Thyroid gland (tissue), 4 donors: ENCODE results near the gene ZNF135. TPM values are rescaled to one million over a fixed set of nuclear protein-coding genes. Genes with fewer than 3 reads are reported as not detected.

Source experiments
- DNase-seq, 2 donors: peaks; one replicate each; pipeline ENCODE4 v3.0.0-alpha.2; 2019
- H3K27ac ChIP-seq, 3 donors: fragments of 200-600 bp; sonication (generic); 1 replicate in 2 of 3; 2 replicates in 1 of 3; pipeline ENCODE4 v1.5.1; 2016 to 2019; ENCODE audit warnings: mild to moderate bottlenecking in 1 of 3, moderate library complexity in 1 of 3
- H3K27me3 ChIP-seq: fragments of 200-600 bp; sonication (generic); one replicate; pipeline ENCODE4 v1.5.1; 2019
- H3K36me3 ChIP-seq, 2 donors: fragments of 200-600 bp; sonication (generic); one replicate each; pipeline ENCODE4 v1.5.1; 2016 to 2019
- H3K4me1 ChIP-seq, 2 donors: fragments of 200-600 bp; sonication (generic); one replicate each; pipeline ENCODE4 v1.5.1; 2017 to 2019
- H3K4me3 ChIP-seq, 3 donors: fragments of 200-600 bp; sonication (generic); replicated peaks in 1 of 3; 1 replicate in 2 of 3; 2 replicates in 1 of 3; pipeline ENCODE4 v1.5.1; 2016; ENCODE audit warnings: mild to moderate bottlenecking in 1 of 3
- H3K9me3 ChIP-seq: fragments of 200-600 bp; sonication (generic); one replicate; pipeline ENCODE4 v1.5.1; 2017
- CTCF ChIP-seq, 6 experiments: fragments of 200-600 bp in 3 of 6; fragments of 450-650 bp in 3 of 6; sonication (generic) in 3 of 6; IDR thresholded peaks; one replicate each; pipeline ENCODE4 v1.5.1; 2016 to 2019; ENCODE audit warnings: antibody characterized with exemption in 6 of 6, mild to moderate bottlenecking in 2 of 6, inconsistent platforms in 1 of 6, moderate library complexity in 1 of 6
- POLR2A ChIP-seq, 2 donors: fragments of 450-650 bp; IDR thresholded peaks; one replicate each; pipeline ENCODE4 v1.6.1; 2017; ENCODE audit warnings: antibody characterized with exemption in 2 of 2, mild to moderate bottlenecking in 2 of 2, moderate library complexity in 1 of 2
- WGBS, 2 donors: methylation state at CpG; one replicate each; pipeline ENCODE4 v1.1.5; 2017; 5-methylcytosine and 5-hydroxymethylcytosine counted together
- intact Hi-C: fragments of 100-400 bp; cut with DNase I; formaldehyde crosslinking; loops from one replicate; pipeline ENCODE4 v1.15.1; 2023
- total RNA-seq, 4 donors: library from RNA; depleted of rRNA; stranded (reverse); fragments of >200 nt; gene quantifications; one replicate each; pipeline ENCODE4 v1.2.3, GENCODE V29; 2016

The ZNF135 gene
- total RNA-seq, 4 donors from 2014 or later = 12.6 to 22.9 (median 18.1) TPM

DNA sequence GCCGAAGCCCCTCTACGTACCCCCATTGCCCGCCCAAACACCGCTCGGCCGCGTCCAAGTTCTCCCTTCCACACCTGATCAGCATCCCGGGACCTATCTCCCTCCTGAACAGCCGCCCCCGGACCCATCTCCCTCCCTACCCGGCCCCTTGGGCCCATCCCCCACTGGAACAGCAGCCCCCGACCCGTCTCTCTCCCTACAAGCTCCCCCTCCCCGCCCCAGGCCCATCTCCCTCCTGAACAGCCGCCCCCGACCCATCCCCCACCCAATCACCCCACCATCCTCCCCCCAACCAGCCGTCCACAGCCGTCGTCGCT, 24.6 kb upstream of the ZNF135 start:
- H3K4me3 ChIP-seq = peak overlapping the region in 1 of 3 donors; percentile 55
- H3K4me1 ChIP-seq = peaks cover 2 to 12% of the 10 kb centered on the region in 2 donors
- no peaks in the 10 kb centered on the region for H3K36me3 ChIP-seq
- no peaks in the 10 kb centered on the region for H3K27me3 ChIP-seq
- 1 to 5% methylated on average over 18 to 20 of the region's 20 CpGs for WGBS, 2 donors
- TF ChIP-seq CTCF (IDR thresholded peaks at IDR 0.05) = no peak
- no peak for TF ChIP-seq POLR2A (IDR thresholded peaks at IDR 0.05)
- peak in 1 of 2 donors; percentile 19 for DNase-seq
- H3K27ac ChIP-seq = peak overlapping the region in 1 of 3 donors; percentile 53
- no peaks in the 10 kb centered on the region for H3K9me3 ChIP-seq
- intact Hi-C loops = no loop called here

- Histone ChIP-seq H3K9me3 (no peaks in the 10 kb centered on the region), H3K4me1 (peaks cover 2 to 12% of the 10 kb centered on the region in 2 donors), H3K27ac (no peak overlapping the region), H3K27me3 (no peaks in the 10 kb centered on the region), H3K36me3 (no peaks in the 10 kb centered on the region), H3K4me3 (no peak overlapping the region)
- 71 to 72% methylated on average over 8 of the region's 8 CpGs for WGBS, 2 donors
- DNase-seq = no peak
- TF ChIP-seq POLR2A (IDR thresholded peaks at IDR 0.05) (no peak), CTCF (IDR thresholded peaks at IDR 0.05) (no peak)
- intact Hi-C loops = no loop called here
Measured at GRCh38 chr19:58035863-58036262, 23.2 kb upstream of the ZNF135 start.

DNA sequence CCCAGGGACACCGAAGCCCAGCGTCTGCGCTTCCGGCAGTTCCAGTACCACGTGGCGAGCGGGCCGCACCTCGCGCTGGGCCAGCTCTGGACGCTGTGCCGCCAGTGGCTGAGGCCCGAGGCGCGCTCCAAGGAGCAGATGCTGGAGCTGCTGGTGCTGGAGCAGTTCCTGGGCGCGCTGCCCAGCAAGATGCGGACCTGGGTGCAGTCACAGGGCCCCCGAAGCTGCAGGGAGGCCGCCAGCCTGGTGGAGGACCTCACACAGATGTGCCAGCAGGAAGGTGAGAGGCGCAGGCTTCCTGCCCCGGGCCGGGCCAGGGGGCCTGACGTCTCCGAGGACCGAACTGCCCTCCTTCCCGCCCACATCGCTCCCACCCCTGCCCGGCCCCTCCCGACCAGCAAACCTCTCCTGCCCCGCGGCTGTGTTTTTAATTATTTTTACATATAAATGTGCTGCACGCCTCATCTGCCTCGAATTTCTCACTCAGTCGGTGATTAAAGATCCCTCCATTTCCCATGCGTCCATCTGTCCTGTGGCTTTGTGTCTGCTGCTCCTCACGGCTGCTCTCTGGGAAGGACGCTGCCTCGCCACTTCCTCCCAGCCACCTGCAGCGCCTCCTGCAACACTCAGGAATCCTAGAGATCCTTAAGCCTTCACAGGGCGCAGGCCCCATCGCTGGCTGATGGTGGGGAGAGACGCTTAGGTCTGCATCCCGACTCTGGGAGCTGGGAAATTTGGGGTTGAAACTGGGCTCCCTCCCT, 21.0 kb upstream of the ZNF135 start:
- WGBS, 2 donors = 6 to 15% methylated on average over 22 to 25 of the region's 44 CpGs
- TF ChIP-seq CTCF (IDR thresholded peaks at IDR 0.05) (no peak), POLR2A (IDR thresholded peaks at IDR 0.05) (no peak)
- Histone ChIP-seq H3K4me1 (peaks cover 2 to 12% of the 10 kb centered on the region in 2 donors), H3K27ac (no peak overlapping the region), H3K27me3 (no peaks in the 10 kb centered on the region), H3K4me3 (no peak overlapping the region), H3K36me3 (no peaks in the 10 kb centered on the region), H3K9me3 (no peaks in the 10 kb centered on the region)
- DNase-seq = peak; percentile 79 to 85
- intact Hi-C loops = no loop called here

GRCh38 chr19:58038688-58039204, 20.3 kb upstream of the ZNF135 start:
- TF ChIP-seq CTCF (IDR thresholded peaks at IDR 0.05) (no peak), POLR2A (IDR thresholded peaks at IDR 0.05) (no peak)
- DNase-seq = no peak
- Histone ChIP-seq H3K9me3 (no peaks in the 10 kb centered on the region), H3K4me3 (no peak overlapping the region), H3K27ac (no peak overlapping the region), H3K4me1 (peaks cover 2 to 8% of the 10 kb centered on the region in 2 donors), H3K27me3 (no peaks in the 10 kb centered on the region), H3K36me3 (no peaks in the 10 kb centered on the region)
- WGBS, 2 donors = 22 to 27% methylated on average over 6 to 8 of the region's 8 CpGs
- intact Hi-C loops = no loop called here

DNA sequence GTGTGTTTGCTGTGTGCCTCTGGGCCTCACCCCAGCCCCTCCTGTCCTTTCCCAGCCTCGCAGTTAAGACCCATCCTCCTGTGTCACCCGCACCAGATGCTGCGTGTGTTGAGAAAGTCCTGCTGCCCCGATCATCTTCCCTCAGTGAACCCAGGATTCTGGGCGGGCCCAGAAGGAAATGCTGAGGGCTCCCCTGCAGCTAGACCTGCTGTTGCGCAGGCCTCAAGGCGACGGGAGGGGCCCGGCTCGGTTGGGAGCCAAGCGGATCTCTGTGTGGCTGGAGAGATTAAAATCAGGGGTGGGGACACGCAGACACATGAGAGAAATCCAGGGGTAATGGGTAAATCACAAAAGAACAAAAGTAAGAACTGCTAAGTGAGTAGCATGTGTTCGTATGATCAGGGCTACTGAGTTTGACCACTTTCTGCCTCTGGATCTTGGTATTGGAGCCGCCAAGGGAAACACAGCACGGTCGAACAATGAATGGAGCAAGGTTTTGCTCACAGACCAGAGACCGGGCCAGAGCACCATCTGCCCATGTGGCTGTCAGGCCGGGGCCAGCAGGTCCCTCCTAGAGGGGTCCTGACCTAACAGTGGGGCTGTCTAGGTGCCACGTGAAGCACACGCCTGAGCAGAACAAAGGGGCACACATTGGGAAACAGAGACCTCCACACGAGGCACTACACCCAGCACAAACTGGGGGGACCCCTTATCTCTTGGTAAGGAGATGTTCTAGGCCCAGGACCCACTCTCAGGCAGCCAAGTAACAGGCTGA, 18.1 kb upstream of the ZNF135 start:
- Histone ChIP-seq H3K27ac (no peak overlapping the region), H3K36me3 (no peaks in the 10 kb centered on the region), H3K27me3 (no peaks in the 10 kb centered on the region), H3K9me3 (no peaks in the 10 kb centered on the region), H3K4me3 (no peak overlapping the region), H3K4me1 (peaks cover 0 to 8% of the 10 kb centered on the region in 2 donors)
- intact Hi-C loops = no loop called here
- TF ChIP-seq CTCF (IDR thresholded peaks at IDR 0.05) = no peak
- no peak for TF ChIP-seq POLR2A (IDR thresholded peaks at IDR 0.05)
- DNase-seq = no peak
- 90 to 91% methylated on average over 17 to 21 of the region's 21 CpGs for WGBS, 2 donors
